DOHH2 (cell line): ENCODE data around the gene CEP76.
"Not testable (repeated sequence)": the region's sequence is repeated elsewhere in the genome, so short reads cannot be mapped to it uniquely, and the experiment has no call there.

ENCODE experiments used
- H3F3A ChIP-seq: fragments of 200-600 bp; sonication (generic), shearing (Covaris generic); 2 replicates; pipeline ENCODE4 v1.6.0; 2016; ENCODE audit warnings: antibody characterized with exemption, mild to moderate bottlenecking; ENCODE audit not compliant: control insufficient read depth, insufficient read depth
- H3K27ac ChIP-seq: fragments of 200-600 bp; sonication (generic); 2 replicates; pipeline ENCODE4 v1.5.1; 2014; ENCODE audit warnings: low read depth, mild to moderate bottlenecking, low read length, moderate library complexity
- H3K27me3 ChIP-seq: fragments of 200-600 bp; sonication (generic); 2 replicates; pipeline ENCODE4 v1.6.1; 2014; ENCODE audit warnings: mild to moderate bottlenecking, low read length, mixed read lengths; ENCODE audit not compliant: control insufficient read depth
- H3K36me3 ChIP-seq: fragments of 200-600 bp; sonication (generic); 2 replicates; pipeline ENCODE4 v1.6.1; 2014; ENCODE audit warnings: mild to moderate bottlenecking, low read length, moderate library complexity, mixed read lengths; ENCODE audit not compliant: control insufficient read depth
- H3K4me1 ChIP-seq: fragments of 200-600 bp; sonication (generic); 2 replicates; pipeline ENCODE4 v1.6.1; 2014; ENCODE audit warnings: mild to moderate bottlenecking, low read length, mixed read lengths; ENCODE audit not compliant: control insufficient read depth
- H3K4me2 ChIP-seq: fragments of 200-600 bp; sonication (generic); 2 replicates; pipeline ENCODE4 v1.6.0; 2014; ENCODE audit warnings: mild to moderate bottlenecking, low read length, moderate library complexity
- H3K4me3 ChIP-seq: fragments of 200-600 bp; sonication (generic); 2 replicates; pipeline ENCODE4 v1.5.1; 2014; ENCODE audit warnings: mild to moderate bottlenecking, low read length, mixed read lengths
- H3K79me2 ChIP-seq: fragments of 200-600 bp; sonication (generic); 2 replicates; pipeline ENCODE4 v1.6.1; 2014; ENCODE audit warnings: mild to moderate bottlenecking, low read length, mixed read lengths; ENCODE audit not compliant: control insufficient read depth
- H3K9me2 ChIP-seq: fragments of 200-600 bp; sonication (generic); replicated peaks from 2 replicates; pipeline ENCODE4 v1.6.1; 2014; ENCODE audit warnings: mild to moderate bottlenecking, low read length, mixed read lengths; ENCODE audit not compliant: control insufficient read depth
- H3K9me3 ChIP-seq: fragments of 200-600 bp; sonication (generic); 2 replicates; pipeline ENCODE4 v1.6.1; 2014; ENCODE audit warnings: antibody characterized with exemption, low read length, mixed read lengths; ENCODE audit not compliant: control insufficient read depth, insufficient read depth
- H4K20me1 ChIP-seq: fragments of 200-600 bp; sonication (generic); 2 replicates; pipeline ENCODE4 v1.6.0; 2014; ENCODE audit warnings: low read depth, mild to moderate bottlenecking, antibody characterized with exemption, low read length, moderate library complexity; ENCODE audit not compliant: control insufficient read depth, insufficient read depth
- CTCF ChIP-seq: fragments of 200-600 bp; sonication (generic); IDR thresholded peaks from one replicate; pipeline ENCODE4 v1.5.1; 2014; ENCODE audit warnings: antibody characterized with exemption, mild to moderate bottlenecking, low read depth, low read length; ENCODE audit not compliant: poor library complexity, severe bottlenecking
- EZH2phosphoT487 ChIP-seq: fragments of 200-600 bp; sonication (generic); IDR thresholded peaks from 2 replicates; pipeline ENCODE4 v1.6.1; 2017; ENCODE audit warnings: borderline replicate concordance, mild to moderate bottlenecking, antibody characterized with exemption, low read length, moderate library complexity, mixed read lengths

The CEP76 gene

GRCh38 chr18:12645751-12646203 is 56.7 kb downstream of the CEP76 start:
- Histone ChIP-seq H3K27ac (no peak overlapping the region), H4K20me1 (no peaks in the 10 kb centered on the region), H3K4me2 (no peak overlapping the region), H3K9me3 (no peaks in the 10 kb centered on the region), H3F3A (no peaks in the 10 kb centered on the region), H3K9me2 (no peaks in the 10 kb centered on the region), H3K27me3 (peaks cover 3% of the 10 kb centered on the region; the same call in 1 of the 2 replicates), H3K36me3 (no peaks in the 10 kb centered on the region), H3K4me1 (no peaks in the 10 kb centered on the region), H3K4me3 (no peak overlapping the region), H3K79me2 (no peaks in the 10 kb centered on the region)
- TF ChIP-seq CTCF (no peak), EZH2phosphoT487 (no peak)

- H3K9me2 ChIP-seq = no peaks in the 10 kb centered on the region
- TF ChIP-seq EZH2phosphoT487 = no peak
- TF ChIP-seq CTCF = no peak
- no peaks in the 10 kb centered on the region for H3K36me3 ChIP-seq
- H4K20me1 ChIP-seq = no peaks in the 10 kb centered on the region
- no peaks in the 10 kb centered on the region for H3K9me3 ChIP-seq
- no peak overlapping the region for H3K4me2 ChIP-seq
- H3K27ac ChIP-seq = no peak overlapping the region
- peaks cover 3% of the 10 kb centered on the region; the same call in 1 of the 2 replicates for H3K27me3 ChIP-seq
- no peaks in the 10 kb centered on the region for H3K79me2 ChIP-seq
- no peaks in the 10 kb centered on the region for H3F3A ChIP-seq
- H3K4me1 ChIP-seq = no peaks in the 10 kb centered on the region
- no peak overlapping the region for H3K4me3 ChIP-seq
Observed at GRCh38 chr18:12645254-12645653, 57.3 kb downstream of the CEP76 start.

- not testable (repeated sequence) for H3K27me3 ChIP-seq
Observed at GRCh38 chr18:12643756-12644155, 58.8 kb downstream of the CEP76 start.

GRCh38 chr18:12640881-12641200 is 61.7 kb downstream of the CEP76 start:
- H3K27me3 ChIP-seq = peaks cover 3% of the 10 kb centered on the region; the same call in 1 of the 2 replicates
- no peaks in the 10 kb centered on the region for H3K4me1 ChIP-seq
- no peak for TF ChIP-seq CTCF
- TF ChIP-seq EZH2phosphoT487 = no peak
- no peak overlapping the region for H3K4me3 ChIP-seq
- no peaks in the 10 kb centered on the region for H3F3A ChIP-seq
- H3K36me3 ChIP-seq = no peaks in the 10 kb centered on the region
- H3K9me3 ChIP-seq = no peaks in the 10 kb centered on the region
- H4K20me1 ChIP-seq = no peaks in the 10 kb centered on the region
- no peaks in the 10 kb centered on the region for H3K9me2 ChIP-seq
- H3K4me2 ChIP-seq = no peak overlapping the region
- H3K27ac ChIP-seq = no peak overlapping the region
- H3K79me2 ChIP-seq = no peaks in the 10 kb centered on the region

More at GRCh38 chr18:12643756-12644155, 58.8 kb downstream of the CEP76 start:
- not testable (repeated sequence) for H3K36me3 ChIP-seq, H3K79me2 ChIP-seq, H3K9me2 ChIP-seq, H3K4me1 ChIP-seq, H3K9me3 ChIP-seq, H3F3A ChIP-seq, H3K27ac ChIP-seq, H3K4me2 ChIP-seq, H3K4me3 ChIP-seq, H4K20me1 ChIP-seq
